SH-SY5Y (cell line): ENCODE measurements around the gene XYLT1.

Experiments
- GATA2 ChIP-seq: IDR thresholded peaks from 2 replicates; pipeline ENCODE4 v1.6.1; 2011; ENCODE audit warnings: mild to moderate bottlenecking, low read depth, low read length
- GATA3 ChIP-seq: IDR thresholded peaks from 2 replicates; pipeline ENCODE4 v1.6.1; 2011; ENCODE audit warnings: low read depth, mild to moderate bottlenecking, low read length, moderate library complexity

XYLT1 gene

GRCh38 chr16:17374668-17375255 lies 96.0 kb downstream of the XYLT1 start:
- TF ChIP-seq GATA2 (no peak), GATA3 (no peak)

DNA sequence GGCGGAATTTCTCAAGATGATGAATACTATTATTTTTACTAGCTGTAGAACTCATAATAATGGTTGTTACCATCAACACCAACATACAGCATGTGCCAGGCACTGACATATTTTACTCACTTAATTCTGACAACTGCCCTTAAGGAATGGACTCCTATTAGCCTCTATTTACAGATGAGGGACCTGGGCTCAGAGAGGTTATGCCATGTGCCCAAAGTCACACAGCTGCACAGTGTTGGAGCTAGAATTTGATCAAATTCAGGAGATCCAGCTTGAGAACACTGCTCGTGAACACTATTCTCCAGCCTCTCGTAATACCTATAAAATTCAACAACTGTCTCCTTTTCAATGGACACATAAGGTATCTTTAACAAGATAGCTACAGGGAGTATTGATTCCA lies 97.2 kb downstream of the XYLT1 start:
- no peak for TF ChIP-seq GATA2
- no peak for TF ChIP-seq GATA3

DNA sequence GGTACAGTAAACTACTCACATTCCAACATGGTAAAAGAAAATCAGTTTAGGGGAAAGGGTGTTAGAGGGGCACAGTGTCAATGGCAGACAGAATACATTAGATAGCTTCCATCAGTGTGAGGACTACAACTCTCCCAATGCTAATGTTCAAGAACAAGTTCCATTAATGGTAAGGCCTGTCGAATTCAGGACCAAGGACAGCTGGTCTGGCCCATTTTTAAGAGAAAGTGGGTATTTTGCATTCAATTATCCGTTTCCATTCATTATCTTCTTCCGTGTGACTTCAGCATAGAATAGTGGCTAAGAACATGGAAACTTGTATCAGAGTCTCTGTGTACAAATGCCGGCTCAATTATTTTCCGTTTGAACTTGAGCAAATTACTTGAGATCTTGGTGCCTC lies 98.4 kb downstream of the XYLT1 start:
- TF ChIP-seq GATA2, result no peak
- no peak for TF ChIP-seq GATA3

DNA sequence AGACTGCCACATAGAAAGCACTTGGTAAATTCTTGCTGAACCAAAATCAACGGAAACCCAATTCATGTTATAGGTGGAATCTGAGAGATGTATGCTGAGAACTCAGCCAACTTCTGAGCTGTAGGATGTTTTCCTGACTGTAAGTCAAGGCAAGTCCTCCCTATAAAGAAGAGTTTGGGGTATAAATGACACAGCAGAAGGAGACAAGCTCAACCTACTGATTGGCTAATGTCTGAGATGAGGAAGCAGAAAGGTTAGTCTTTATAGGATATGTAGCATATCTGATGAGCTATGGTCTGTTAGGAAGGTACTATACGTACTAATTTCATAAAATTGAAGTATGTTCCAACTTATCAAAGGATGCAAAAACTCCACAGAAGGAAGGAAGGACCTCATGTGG lies 99.5 kb downstream of the XYLT1 start:
- no peak for TF ChIP-seq GATA2
- no peak for TF ChIP-seq GATA3

DNA sequence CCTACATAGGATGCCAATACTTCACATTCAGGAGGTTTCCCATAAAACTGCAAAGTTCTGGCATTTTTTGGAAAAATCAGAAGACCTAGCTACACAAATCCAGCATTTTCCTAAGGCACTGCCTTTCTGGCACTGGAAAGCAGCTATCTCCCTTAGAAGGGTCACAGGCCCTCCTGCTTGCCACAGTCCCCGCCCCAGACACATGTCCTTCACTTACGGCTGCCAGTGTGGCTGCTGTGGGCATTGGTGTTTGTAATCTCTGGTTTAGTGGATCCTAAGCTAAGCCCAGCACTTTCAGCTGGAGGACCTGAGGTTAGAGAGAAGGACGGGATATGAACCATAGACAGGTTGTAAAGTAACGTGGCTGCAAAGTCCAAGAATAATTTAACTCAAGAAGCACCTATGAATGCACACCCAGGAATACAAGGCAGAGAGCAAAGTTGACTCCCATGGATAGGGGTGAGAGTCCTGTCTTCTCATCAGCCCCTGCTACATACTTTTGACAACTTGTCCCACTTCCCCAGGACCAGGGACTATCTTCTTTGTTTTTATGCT lies 100.0 kb downstream of the XYLT1 start:
- TF ChIP-seq GATA3 (no peak), GATA2 (no peak)

DNA sequence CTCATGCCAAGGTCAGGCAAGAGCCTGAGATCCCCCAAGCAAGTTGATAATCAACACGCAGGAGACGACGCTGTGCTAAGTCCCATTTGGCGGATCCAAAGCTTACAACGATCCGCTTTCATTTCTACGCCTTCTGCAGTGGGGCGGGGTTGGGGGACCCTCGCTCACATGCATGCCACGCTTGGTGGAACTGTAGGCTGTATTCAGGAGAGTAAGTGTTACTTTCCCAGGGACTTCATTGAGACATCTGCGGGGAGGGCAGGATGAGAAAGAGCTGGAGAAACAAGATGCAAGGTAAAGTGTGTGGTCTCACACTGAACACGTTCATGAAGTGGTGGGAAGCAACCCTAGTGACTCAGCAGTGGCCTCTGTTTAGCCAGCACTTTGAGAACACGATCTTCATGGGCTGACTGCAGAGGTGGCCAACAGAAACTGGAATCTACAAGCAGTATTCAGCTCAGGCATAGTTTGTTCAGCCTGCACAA lies 100.5 kb downstream of the XYLT1 start:
- no peak for TF ChIP-seq GATA2
- no peak for TF ChIP-seq GATA3

DNA sequence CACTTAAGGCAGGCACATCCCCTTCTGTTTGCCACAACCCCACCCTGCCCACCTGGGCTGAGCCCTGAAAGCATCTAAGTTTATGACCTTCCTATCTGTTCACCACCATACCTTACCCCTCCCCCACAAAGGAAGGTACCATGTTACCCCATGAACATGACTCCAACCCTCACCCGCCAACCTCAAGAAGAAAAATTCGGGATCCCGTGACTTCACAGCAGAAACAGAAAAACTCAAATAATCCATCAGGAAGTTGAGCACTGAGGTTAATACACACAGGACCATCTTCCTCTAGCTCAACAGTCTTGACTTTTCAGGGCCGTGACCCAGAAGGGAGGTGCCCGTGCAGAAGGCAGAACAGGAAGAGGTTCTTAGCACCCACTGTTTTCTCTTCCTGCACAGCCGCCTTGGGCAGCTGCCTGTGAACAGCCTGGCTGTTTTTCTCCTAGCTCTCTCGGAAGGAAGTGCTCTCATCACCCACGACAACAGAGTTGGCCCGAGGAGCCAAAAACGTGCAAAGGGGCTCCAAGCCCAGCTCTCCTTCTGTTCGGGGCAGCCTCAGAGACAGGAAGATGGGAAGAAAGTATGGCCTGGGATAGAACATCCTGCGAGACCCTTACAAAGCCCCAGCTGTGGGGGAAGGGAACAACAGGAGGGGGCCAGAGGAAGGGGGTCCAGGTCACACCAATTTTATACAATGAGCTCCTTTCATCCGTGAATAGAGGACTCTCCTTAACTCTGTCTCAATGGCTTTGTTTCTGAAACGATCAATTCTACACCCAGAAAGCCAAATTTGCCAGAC lies 101.1 kb downstream of the XYLT1 start:
- TF ChIP-seq GATA2 (no peak), GATA3 (no peak)

DNA sequence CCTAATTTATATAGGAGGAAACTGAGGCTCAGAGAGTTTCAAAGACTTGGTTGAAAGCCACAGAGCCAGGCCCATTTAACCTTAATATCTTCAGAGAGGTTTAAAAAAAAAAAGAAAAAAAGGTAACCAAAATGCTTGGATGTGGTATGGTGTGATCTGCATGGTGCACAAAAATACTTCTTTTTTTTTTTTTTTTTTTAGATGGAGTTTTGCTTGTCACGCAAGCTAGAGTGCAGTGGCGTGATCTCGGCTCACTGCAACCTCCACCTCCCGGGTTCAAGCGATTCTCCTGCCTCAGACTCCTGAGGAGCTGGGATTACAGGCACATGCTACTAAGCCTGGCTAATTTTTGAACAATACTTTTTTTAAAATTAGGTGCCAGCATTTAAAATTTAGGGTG lies 101.8 kb downstream of the XYLT1 start:
- no peak for TF ChIP-seq GATA2

DNA sequence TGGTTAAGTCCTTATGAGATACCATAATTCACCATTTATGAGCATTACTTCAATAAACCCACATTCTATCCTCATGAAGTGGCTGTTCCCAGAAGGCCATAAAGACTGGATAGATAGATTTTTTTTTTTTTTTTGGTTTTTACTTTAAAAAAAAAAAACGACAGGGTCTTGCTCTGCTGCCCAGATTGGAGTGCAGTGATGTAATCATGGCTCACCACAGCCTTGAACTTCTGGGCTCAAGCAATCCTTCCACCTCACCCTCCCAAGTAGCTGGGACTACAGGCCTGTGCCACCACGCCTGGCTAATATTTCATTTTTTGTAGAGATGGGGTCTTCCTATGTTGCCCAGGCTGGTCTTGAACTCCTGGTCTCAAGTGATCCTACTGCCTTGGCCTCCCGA lies 102.3 kb downstream of the XYLT1 start:
- TF ChIP-seq GATA3 (no peak), GATA2 (no peak)

GRCh38 chr16:17367923-17368322 lies 102.8 kb downstream of the XYLT1 start:
- TF ChIP-seq GATA3 (no peak), GATA2 (no peak)

- TF ChIP-seq GATA3, result no peak
- TF ChIP-seq GATA2, result no peak
Measured at GRCh38 chr16:17367036-17367435, 103.7 kb downstream of the XYLT1 start.

GRCh38 chr16:17366299-17366961 lies 104.3 kb downstream of the XYLT1 start:
- no peak for TF ChIP-seq GATA3
- TF ChIP-seq GATA2, result no peak

GRCh38 chr16:17365591-17366298 lies 105.0 kb downstream of the XYLT1 start:
- TF ChIP-seq GATA2 (no peak), GATA3 (no peak)

DNA sequence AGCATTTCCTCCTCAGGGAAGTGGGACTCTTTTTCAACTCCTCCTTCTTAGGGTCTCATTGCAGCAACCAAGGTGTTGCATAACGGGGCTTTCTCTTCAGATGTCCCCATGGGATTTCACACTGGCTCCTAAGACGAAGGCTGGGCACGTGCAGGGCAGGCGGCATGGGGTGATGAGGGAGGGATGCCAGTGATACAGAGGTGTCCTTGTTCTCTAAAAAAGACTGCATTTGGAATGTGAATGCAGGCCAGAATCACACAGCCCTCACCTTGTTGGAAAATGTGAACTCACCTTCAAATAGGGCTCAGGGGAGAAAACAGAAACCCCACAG lies 105.6 kb downstream of the XYLT1 start:
- no peak for TF ChIP-seq GATA2
- TF ChIP-seq GATA3, result no peak
